HepG2 (cell line): ENCODE results near the gene KLHL18. TPM values are rescaled to one million over a fixed set of nuclear protein-coding genes. Genes with fewer than 3 reads are reported as not detected.

Source experiments
- CREB1 ChIP-seq, 2 experiments: fragments of 450-650 bp in 1 of 2; IDR thresholded peaks; 2 replicates each; pipeline ENCODE4 v1.6.1; 2016 to 2017; ENCODE audit warnings: control low read depth in 1 of 2, mild to moderate bottlenecking in 1 of 2, missing compliant biosample characterization in 1 of 2, missing genetic modification characterization in 1 of 2
- HNF4G ChIP-seq, 2 experiments: sonication (generic) in 1 of 2; formaldehyde crosslinking in 1 of 2; IDR thresholded peaks; 2 replicates each; pipeline versions ENCODE4 v1.4.0 to v1.6.1; 2011 to 2020; ENCODE audit warnings: borderline replicate concordance in 2 of 2, low read depth in 2 of 2, mild to moderate bottlenecking in 2 of 2, low read length in 1 of 2, missing genetic modification reagents in 1 of 2, moderate library complexity in 1 of 2
- KDM5B ChIP-seq: sonication (generic); formaldehyde crosslinking; IDR thresholded peaks from 2 replicates; pipeline ENCODE4 v1.4.0; 2020; ENCODE audit warnings: missing genetic modification reagents, mild to moderate bottlenecking, borderline replicate concordance
- KLF6 ChIP-seq: IDR thresholded peaks from 2 replicates; pipeline ENCODE4 v1.8.0; 2016; ENCODE audit warnings: missing biosample characterization, missing genetic modification reagents
- NFYB ChIP-seq: sonication (generic); formaldehyde crosslinking; IDR thresholded peaks from 2 replicates; pipeline ENCODE4 v1.4.0; 2020; ENCODE audit warnings: missing genetic modification reagents
- NR2F6 ChIP-seq, 2 experiments: IDR thresholded peaks; 2 replicates each; pipeline ENCODE4 v1.6.1; 2016; ENCODE audit warnings: antibody characterized with exemption in 1 of 2, mild to moderate bottlenecking in 1 of 2
- NRL ChIP-seq: sonication (generic); formaldehyde crosslinking; IDR thresholded peaks from 2 replicates; pipeline ENCODE4 v1.5.0; 2020; ENCODE audit warnings: missing genetic modification reagents, mild to moderate bottlenecking, moderate library complexity, borderline replicate concordance
- SAP130 ChIP-seq: IDR thresholded peaks from 2 replicates; pipeline ENCODE4 v1.6.1; 2016; ENCODE audit warnings: low read depth
- SMARCC2 ChIP-seq: fragments of 450-650 bp; IDR thresholded peaks from 2 replicates; pipeline ENCODE4 v1.6.1; 2017; ENCODE audit warnings: antibody characterized with exemption, mild to moderate bottlenecking
- SOX13 ChIP-seq, 3 experiments: fragments of 450-650 bp in 1 of 3; sonication (generic) in 1 of 3; formaldehyde crosslinking in 1 of 3; IDR thresholded peaks in 2 of 3; conservative IDR thresholded peaks in 1 of 3; 2 replicates each; pipeline versions ENCODE4 v1.5.0 to v1.6.1; 2016 to 2020; ENCODE audit warnings: antibody characterized with exemption in 1 of 3, mild to moderate bottlenecking in 1 of 3, missing compliant biosample characterization in 1 of 3, missing genetic modification reagents in 1 of 3, moderate library complexity in 1 of 3
- SOX6 ChIP-seq, 2 experiments: fragments of 450-650 bp in 1 of 2; sonication (generic) in 1 of 2; formaldehyde crosslinking in 1 of 2; IDR thresholded peaks; 2 replicates each; pipeline versions ENCODE4 v1.4.0 to v1.6.1; 2017 to 2020; ENCODE audit warnings: antibody characterized with exemption in 1 of 2, mild to moderate bottlenecking in 1 of 2, missing genetic modification reagents in 1 of 2
- TBX2 ChIP-seq: sonication (generic); formaldehyde crosslinking; IDR thresholded peaks from 2 replicates; pipeline ENCODE4 v1.5.0; 2020; ENCODE audit warnings: missing genetic modification reagents, mild to moderate bottlenecking, borderline replicate concordance
- ZBED4 ChIP-seq: sonication (generic); formaldehyde crosslinking; IDR thresholded peaks from 2 replicates; pipeline ENCODE4 v1.4.0; 2020; ENCODE audit warnings: missing genetic modification reagents, borderline replicate concordance
- ZMYM3 ChIP-seq: sonication (generic); formaldehyde crosslinking; IDR thresholded peaks from 2 replicates; pipeline ENCODE4 v1.5.1; 2020; ENCODE audit warnings: mild to moderate bottlenecking, missing genetic modification reagents
- ZNF678 ChIP-seq: sonication (generic); formaldehyde crosslinking; IDR thresholded peaks from 2 replicates; pipeline ENCODE4 v1.4.0; 2020; ENCODE audit warnings: mild to moderate bottlenecking, missing genetic modification reagents
- ZSCAN22 ChIP-seq: sonication (generic); formaldehyde crosslinking; IDR thresholded peaks from 2 replicates; pipeline ENCODE4 v1.4.0; 2020; ENCODE audit warnings: mild to moderate bottlenecking, missing genetic modification reagents
- polyA plus RNA-seq, 8 experiments: library from polyadenylated mRNA; depleted of rRNA in 3 of 8; stranded (reverse) in 7 of 8; unstranded in 1 of 8; fragments of >200 nt; fragmentation: Illumina TruSeq in 4 of 8; extraction: Trizol in 4 of 8; gene quantifications; 2 replicates each; pipeline versions ENCODE4 v1.2.1 to v1.2.3, GENCODE V29; 2011 to 2016; ENCODE audit warnings: low read depth in 4 of 8, missing spikeins in 1 of 8, mixed read lengths in 1 of 8; ENCODE audit not compliant: insufficient read depth in 1 of 8
- total RNA-seq, 5 experiments: library from RNA; depleted of rRNA; stranded (reverse); fragments of >200 nt; fragmentation: Illumina TruSeq; extraction: Trizol; gene quantifications; 2 replicates each; pipeline ENCODE4 v1.2.3, GENCODE V29; 2016; ENCODE audit warnings: low read depth in 1 of 5
- TF ChIP-seq, protein P1 (sequence below): sonication (generic); formaldehyde crosslinking; IDR thresholded peaks from 2 replicates; pipeline ENCODE4 v1.8.1; 2023; ENCODE audit warnings: mild to moderate bottlenecking, inconsistent platforms, moderate library complexity, missing genetic modification reagents, borderline replicate concordance
- TF ChIP-seq, protein P2 (sequence below): sonication (generic); formaldehyde crosslinking; IDR thresholded peaks from 2 replicates; pipeline ENCODE4 v1.5.0; 2020; ENCODE audit warnings: mild to moderate bottlenecking, missing genetic modification reagents
- TF ChIP-seq, protein P3 (sequence below): sonication (generic); formaldehyde crosslinking; conservative IDR thresholded peaks from 2 replicates; pipeline ENCODE4 v1.8.0; 2022; ENCODE audit warnings: missing genetic modification reagents

Gene KLHL18
- total and polyA plus RNA-seq, 2 of the 13 experiments (the other 11 are each of a cell fraction or from before 2014, with no cell fraction given), result 17.5 to 18.8 TPM

DNA sequence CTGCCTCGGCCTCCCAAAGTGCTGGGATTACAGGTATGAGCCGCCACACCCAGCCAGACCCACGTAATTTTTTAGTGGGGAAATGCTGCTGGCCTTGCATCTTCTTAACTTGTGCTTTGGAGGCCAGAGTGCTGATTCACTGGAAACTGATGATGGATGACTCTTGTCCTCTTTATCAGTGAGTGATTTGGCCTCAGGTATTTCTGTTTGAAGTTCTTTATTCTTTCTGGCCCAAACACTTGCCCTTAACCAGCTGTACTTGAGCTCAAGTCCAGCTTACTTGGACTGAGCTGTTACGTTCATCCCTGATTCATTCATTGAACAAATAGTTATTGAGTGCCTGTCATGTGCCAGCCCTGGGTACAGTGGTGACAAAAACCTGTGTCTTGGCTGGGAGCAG lies 102.3 kb downstream of the KLHL18 start (continued):
- TF ChIP-seq ZBED4 (CRISPR knock-in tag) (0 out of 2 replicates have a peak, but pooled peaks have one; percentile 35), SAP130 (CRISPR knock-in tag) (peak; percentile 71), NRL (no peak), NFYB (CRISPR knock-in tag) (no peak), KLF6 (no peak), ZSCAN22 (no peak), SMARCC2 (no peak), SOX6 (IDR thresholded peaks at IDR 0.05) (no peak), SOX6 (CRISPR knock-in tag; IDR thresholded peaks at IDR 0.05) (peak; percentile 28; the same call in 1 of the 2 replicates), ZNF678 (CRISPR knock-in tag) (no peak), CREB1 (IDR thresholded peaks at IDR 0.05) (no peak), CREB1 (CRISPR knock-in tag; IDR thresholded peaks at IDR 0.05) (0 out of 2 replicates have a peak, but pooled peaks have one; percentile 25), ZMYM3 (CRISPR knock-in tag) (no peak), SOX13 (IDR thresholded peaks at IDR 0.05) (no peak), SOX13 (CRISPR knock-in tag; conservative IDR thresholded peaks at IDR 0.05 in 1 of 2, IDR thresholded peaks at IDR 0.05 in 1 of 2) (peak in 1 of 2 experiments; percentile 58; a peak in 2 of 4 replicates), KDM5B (CRISPR knock-in tag) (no peak), NR2F6 (IDR thresholded peaks at IDR 0.05) (peak; percentile 69), NR2F6 (CRISPR knock-in tag; IDR thresholded peaks at IDR 0.05) (peak; percentile 48; the same call in 1 of the 2 replicates), HNF4G (IDR thresholded peaks at IDR 0.05; ENCODE audit: borderline replicate concordance, low read depth, low read length) (peak; percentile 23; the same call in 1 of the 2 replicates), HNF4G (CRISPR knock-in tag; IDR thresholded peaks at IDR 0.05; ENCODE audit: borderline replicate concordance, low read depth) (no peak), TBX2 (0 out of 2 replicates have a peak, but pooled peaks have one; percentile 39)
- TF ChIP-seq, protein P1, sequence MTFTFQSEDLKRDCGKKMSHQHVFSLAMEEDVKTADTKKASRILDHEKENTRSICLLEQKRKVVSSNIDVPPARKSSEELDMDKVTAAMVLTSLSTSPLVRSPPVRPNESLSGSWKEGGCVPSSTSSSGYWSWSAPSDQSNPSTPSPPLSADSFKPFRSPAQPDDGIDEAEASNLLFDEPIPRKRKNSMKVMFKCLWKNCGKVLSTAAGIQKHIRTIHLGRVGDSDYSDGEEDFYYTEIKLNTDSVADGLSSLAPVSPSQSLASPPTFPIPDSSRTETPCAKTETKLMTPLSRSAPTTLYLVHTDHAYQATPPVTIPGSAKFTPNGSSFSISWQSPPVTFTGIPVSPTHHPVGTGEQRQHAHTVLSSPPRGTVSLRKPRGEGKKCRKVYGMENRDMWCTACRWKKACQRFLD (CRISPR knock-in tag), result no peak
- TF ChIP-seq, protein P2, sequence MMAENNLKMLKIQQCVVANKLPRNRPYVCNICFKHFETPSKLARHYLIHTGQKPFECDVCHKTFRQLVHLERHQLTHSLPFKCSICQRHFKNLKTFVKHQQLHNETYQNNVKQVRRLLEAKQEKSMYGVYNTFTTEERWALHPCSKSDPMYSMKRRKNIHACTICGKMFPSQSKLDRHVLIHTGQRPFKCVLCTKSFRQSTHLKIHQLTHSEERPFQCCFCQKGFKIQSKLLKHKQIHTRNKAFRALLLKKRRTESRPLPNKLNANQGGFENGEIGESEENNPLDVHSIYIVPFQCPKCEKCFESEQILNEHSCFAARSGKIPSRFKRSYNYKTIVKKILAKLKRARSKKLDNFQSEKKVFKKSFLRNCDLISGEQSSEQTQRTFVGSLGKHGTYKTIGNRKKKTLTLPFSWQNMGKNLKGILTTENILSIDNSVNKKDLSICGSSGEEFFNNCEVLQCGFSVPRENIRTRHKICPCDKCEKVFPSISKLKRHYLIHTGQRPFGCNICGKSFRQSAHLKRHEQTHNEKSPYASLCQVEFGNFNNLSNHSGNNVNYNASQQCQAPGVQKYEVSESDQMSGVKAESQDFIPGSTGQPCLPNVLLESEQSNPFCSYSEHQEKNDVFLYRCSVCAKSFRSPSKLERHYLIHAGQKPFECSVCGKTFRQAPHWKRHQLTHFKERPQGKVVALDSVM (CRISPR knock-in tag), result no peak
- TF ChIP-seq, protein P3, sequence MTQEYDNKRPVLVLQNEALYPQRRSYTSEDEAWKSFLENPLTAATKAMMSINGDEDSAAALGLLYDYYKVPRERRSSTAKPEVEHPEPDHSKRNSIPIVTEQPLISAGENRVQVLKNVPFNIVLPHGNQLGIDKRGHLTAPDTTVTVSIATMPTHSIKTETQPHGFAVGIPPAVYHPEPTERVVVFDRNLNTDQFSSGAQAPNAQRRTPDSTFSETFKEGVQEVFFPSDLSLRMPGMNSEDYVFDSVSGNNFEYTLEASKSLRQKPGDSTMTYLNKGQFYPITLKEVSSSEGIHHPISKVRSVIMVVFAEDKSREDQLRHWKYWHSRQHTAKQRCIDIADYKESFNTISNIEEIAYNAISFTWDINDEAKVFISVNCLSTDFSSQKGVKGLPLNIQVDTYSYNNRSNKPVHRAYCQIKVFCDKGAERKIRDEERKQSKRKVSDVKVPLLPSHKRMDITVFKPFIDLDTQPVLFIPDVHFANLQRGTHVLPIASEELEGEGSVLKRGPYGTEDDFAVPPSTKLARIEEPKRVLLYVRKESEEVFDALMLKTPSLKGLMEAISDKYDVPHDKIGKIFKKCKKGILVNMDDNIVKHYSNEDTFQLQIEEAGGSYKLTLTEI (CRISPR knock-in tag), result no peak
